ENCODE data around the gene PHLDA3.

GRCh38 chr1:201488830-201489589 lies 20.0 kb upstream of the PHLDA3 start:
- TF ChIP-seq CTCF (conservative IDR thresholded peaks at IDR 0.05 in 1 of 2, IDR thresholded peaks at IDR 0.05 in 1 of 2; ENCODE audit: extremely low read depth in 1 of 2, insufficient read depth in 1 of 2, low read depth in 1 of 2, low read length in 2 of 2) = no peak
- no peak for TF ChIP-seq EZH2 (IDR thresholded peaks at IDR 0.05; ENCODE audit: borderline replicate concordance, low read length)

Data from mammary epithelial cell (primary cell).